Activated CD4-positive, alpha-beta T cell treated with anti-CD3 and anti-CD28 coated beads for 36 hours (primary cell): ENCODE measurements around the gene ARHGAP15. TPM values are rescaled to one million over a fixed set of nuclear protein-coding genes. Genes with fewer than 3 reads are reported as not detected.

ENCODE experiments used
- ATAC-seq: fragments of 200-7000 bp; cut with Tn5 transposase; one replicate; pipeline ENCODE4 v1.10.0; 2021; ENCODE audit warnings: mild to moderate bottlenecking, moderate library complexity
- CTCF ChIA-PET: fragments of 350-600 bp; sonication (Branson Sonifier 250); formaldehyde crosslinking; loops from one replicate; lab custom pipeline; 2021; ENCODE audit warnings: antibody characterized with exemption; lab: Charles Lee
- POLR2A ChIA-PET: fragments of 350-600 bp; sonication (Branson Sonifier 250); formaldehyde crosslinking; loops from one replicate; lab custom pipeline; 2021; ENCODE audit warnings: antibody characterized with exemption, inconsistent platforms; lab: Charles Lee
- DNase-seq: peaks from one replicate; pipeline ENCODE4 v3.0.0-alpha.2; 2020
- H3K27ac Mint-ChIP-seq: one replicate; pipeline ENCODE4 v1.8.0; 2021; ENCODE audit warnings: mixed read lengths
- H3K27me3 Mint-ChIP-seq: one replicate; pipeline ENCODE4 v1.8.0; 2021; ENCODE audit warnings: mixed read lengths
- H3K36me3 Mint-ChIP-seq: one replicate; pipeline ENCODE4 v1.8.0; 2021; ENCODE audit warnings: low read depth, mixed read lengths
- H3K4me1 Mint-ChIP-seq: one replicate; pipeline ENCODE4 v1.8.0; 2021; ENCODE audit warnings: mixed read lengths
- H3K4me3 Mint-ChIP-seq: one replicate; pipeline ENCODE4 v1.8.0; 2021; ENCODE audit warnings: mild to moderate bottlenecking, moderate library complexity, mixed read lengths
- H3K9me3 Mint-ChIP-seq: one replicate; pipeline ENCODE4 v1.8.0; 2021; ENCODE audit warnings: low read depth, mixed read lengths
- intact Hi-C, 2 experiments: fragments of 100-400 bp; cut with DNase I in 1 of 2; cut with micrococcal nuclease in 1 of 2; formaldehyde crosslinking; loops; one replicate each; pipeline versions ENCODE4 v1.14.2 to v1.15.1; 2022 to 2024; cut with DNase I, micrococcal nuclease
- total RNA-seq, 2 experiments: library from RNA; stranded (reverse); gene quantifications; one replicate each; pipeline ENCODE4 v1.2.3, GENCODE V29; 2021

The ARHGAP15 gene
- total RNA-seq, 2 experiments from 2014 or later = 62.6 to 64.3 TPM

DNA sequence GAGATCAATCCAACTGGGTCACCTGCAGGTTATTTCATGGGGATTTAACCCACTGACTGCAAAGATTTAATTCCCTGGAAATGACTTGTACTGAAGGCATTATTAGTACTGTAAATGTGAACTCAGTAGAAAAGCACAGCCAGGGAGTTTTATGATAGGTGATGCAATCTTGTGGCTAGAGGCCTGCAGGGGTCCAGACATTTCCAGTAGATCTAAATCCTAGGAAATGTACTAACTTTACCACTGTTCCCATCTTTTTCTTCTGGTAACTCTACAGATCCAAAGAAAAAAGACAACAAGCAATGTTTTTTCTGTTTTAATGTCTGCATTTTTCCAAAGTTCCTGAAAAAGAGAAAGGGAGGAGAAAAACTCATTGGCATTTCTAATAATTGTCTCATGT is 500.1 kb downstream of the ARHGAP15 start:
- no peaks in the 10 kb centered on the region for H3K27me3 Mint-ChIP-seq
- peaks cover 18% of the 10 kb centered on the region for H3K9me3 Mint-ChIP-seq
- intact Hi-C loops = no loop called here
- H3K36me3 Mint-ChIP-seq = peaks cover 67% of the 10 kb centered on the region
- ChIA-PET POLR2A (no interaction called here), CTCF (interaction anchor here (0.9 kb wide), 1 partner anchor 15 kb away, joined by 5 read pairs; no protein-coding TSS in a partner anchor)
- H3K27ac Mint-ChIP-seq = no peak overlapping the region
- ATAC-seq = no peak
- H3K4me3 Mint-ChIP-seq = no peak overlapping the region
- DNase-seq = no peak
- H3K4me1 Mint-ChIP-seq = peaks cover 10% of the 10 kb centered on the region

DNA sequence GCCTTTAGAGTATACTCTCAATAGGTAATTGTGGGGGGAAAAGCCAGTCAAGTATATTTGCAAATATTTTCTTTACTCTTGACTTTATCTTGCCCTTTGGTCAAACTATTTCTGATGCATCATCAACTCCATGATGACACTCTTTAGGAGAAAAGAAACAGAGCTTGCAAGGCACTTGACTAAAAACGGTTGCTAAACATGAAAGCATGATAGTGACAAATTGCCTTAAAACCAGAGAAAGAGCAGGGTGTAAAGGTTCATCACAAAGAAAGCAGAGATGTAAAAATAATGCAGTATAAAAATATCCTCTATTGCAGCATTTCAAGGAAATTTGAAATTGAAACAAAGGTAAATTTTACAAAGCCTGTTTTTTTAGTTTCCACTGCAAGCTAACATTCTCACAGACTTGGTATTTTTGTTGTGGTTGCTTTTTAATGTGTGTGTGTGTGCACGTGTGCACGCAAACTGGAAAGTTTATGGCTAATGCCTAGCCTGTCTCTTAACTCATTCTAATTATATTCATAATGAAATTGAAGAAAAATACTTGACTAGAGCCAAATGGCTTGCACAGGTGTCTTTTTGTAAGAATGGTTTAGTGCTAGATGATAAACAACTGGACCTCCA is 503.6 kb downstream of the ARHGAP15 start:
- POLR2A ChIA-PET = no interaction called here
- CTCF ChIA-PET = no interaction called here
- Mint-ChIP-seq H3K9me3 (peaks cover 20% of the 10 kb centered on the region), H3K27me3 (no peaks in the 10 kb centered on the region), H3K36me3 (peaks cover 63% of the 10 kb centered on the region), H3K4me3 (no peak overlapping the region), H3K27ac (peak overlapping the region; percentile 58), H3K4me1 (peaks cover 10% of the 10 kb centered on the region)
- intact Hi-C loops = no loop called here
- DNase-seq (no peak), ATAC-seq (peak; percentile 58)

DNA sequence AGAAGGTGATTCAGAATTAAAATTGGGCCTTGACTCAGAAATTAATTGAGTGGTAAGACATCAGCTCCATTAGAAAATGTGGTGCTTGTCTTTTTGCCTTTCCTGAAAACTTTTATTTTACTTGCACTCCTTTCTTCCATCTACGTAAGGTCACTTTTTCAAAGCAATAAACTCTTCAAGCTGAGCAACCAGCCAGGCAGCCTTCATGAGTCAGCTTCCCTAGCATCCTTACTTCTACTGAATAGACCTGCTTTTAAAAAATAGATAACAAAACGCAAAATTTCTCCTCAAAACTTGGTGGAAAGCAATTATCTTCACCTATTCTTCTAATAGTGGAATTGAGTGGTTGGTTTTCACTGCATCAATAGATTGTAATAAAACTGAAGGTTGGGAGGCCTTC is 504.2 kb downstream of the ARHGAP15 start:
- Mint-ChIP-seq H3K27me3 (no peaks in the 10 kb centered on the region), H3K36me3 (peaks cover 59% of the 10 kb centered on the region), H3K27ac (peak overlapping the region; percentile 14), H3K4me3 (no peak overlapping the region), H3K4me1 (peaks cover 10% of the 10 kb centered on the region), H3K9me3 (peaks cover 18% of the 10 kb centered on the region)
- no peak for DNase-seq
- CTCF ChIA-PET = no interaction called here
- POLR2A ChIA-PET = no interaction called here
- intact Hi-C loops = no loop called here
- no peak for ATAC-seq

DNA sequence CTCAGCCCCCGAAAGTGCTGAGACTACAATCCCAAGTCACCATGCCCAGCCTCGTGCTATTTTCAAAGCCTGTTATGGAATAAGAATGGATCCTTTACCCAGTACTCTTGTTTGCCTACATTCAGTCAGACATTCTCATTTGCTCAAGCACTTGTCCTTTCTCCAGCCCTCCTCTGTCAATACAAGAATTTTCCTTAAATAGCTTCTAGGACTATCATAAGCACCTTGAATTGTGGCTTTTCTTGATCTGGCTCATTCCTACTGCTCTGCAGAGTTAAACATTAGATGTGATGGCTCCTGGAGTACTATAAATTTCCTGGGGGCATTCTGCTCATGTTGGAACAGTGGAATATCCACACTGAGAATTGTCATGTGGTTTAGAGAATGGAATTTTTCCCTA is 506.1 kb downstream of the ARHGAP15 start:
- Mint-ChIP-seq H3K27ac (no peak overlapping the region), H3K4me1 (peaks cover 10% of the 10 kb centered on the region), H3K4me3 (no peak overlapping the region), H3K9me3 (peaks cover 18% of the 10 kb centered on the region), H3K27me3 (no peaks in the 10 kb centered on the region), H3K36me3 (peaks cover 63% of the 10 kb centered on the region)
- CTCF ChIA-PET = no interaction called here
- POLR2A ChIA-PET = no interaction called here
- DNase-seq (no peak), ATAC-seq (no peak)
- intact Hi-C loops = no loop called here

DNA sequence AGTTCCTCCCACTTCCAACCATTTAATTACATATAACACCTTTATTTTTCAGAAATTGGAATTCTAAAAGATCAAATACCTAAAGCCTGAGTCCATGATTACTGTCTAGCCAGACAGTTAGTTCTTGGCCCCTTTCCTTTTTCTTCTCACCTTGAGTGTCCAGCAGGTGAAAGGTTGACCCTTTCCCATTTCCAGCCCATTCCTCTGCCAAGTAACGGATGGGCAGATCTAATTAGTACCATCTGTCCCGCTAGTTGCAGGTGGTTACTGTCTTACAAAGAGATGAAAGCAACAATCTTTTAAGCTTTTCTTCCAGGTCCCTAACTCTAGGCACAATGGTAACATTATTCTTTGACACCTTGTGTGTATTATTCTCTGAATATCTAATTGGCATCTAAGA is 506.7 kb downstream of the ARHGAP15 start:
- H3K27ac Mint-ChIP-seq = no peak overlapping the region
- H3K4me3 Mint-ChIP-seq = no peak overlapping the region
- ATAC-seq = no peak

DNA sequence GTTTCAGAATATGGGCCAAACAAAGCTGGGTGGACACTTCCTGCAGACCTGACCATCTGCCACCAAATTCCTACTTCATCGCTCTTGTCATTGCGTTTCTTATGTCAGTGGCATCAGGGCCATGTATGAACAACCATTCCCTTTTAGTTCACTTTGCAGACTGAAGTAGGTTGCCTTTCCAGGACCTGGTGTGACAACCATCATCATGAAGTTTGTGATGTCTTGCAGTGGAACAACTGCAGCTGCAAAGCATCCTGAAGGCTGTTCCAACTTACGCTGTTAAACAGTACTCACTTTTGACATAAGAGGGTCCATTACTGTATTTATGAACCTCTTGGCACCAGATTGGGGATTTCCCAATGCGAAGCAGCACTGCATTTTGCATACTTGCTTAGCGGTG is 511.6 kb downstream of the ARHGAP15 start:
- H3K9me3 Mint-ChIP-seq = peaks cover 12% of the 10 kb centered on the region
- DNase-seq (no peak), ATAC-seq (no peak)
- H3K27ac Mint-ChIP-seq = no peak overlapping the region
- intact Hi-C loops = no loop called here
- peaks cover 45% of the 10 kb centered on the region for H3K36me3 Mint-ChIP-seq
- H3K27me3 Mint-ChIP-seq = no peaks in the 10 kb centered on the region
- CTCF ChIA-PET = no interaction called here
- POLR2A ChIA-PET = no interaction called here
- H3K4me3 Mint-ChIP-seq = no peak overlapping the region
- peaks cover 4% of the 10 kb centered on the region for H3K4me1 Mint-ChIP-seq

More for the DNA sequence above, 506.7 kb downstream of the ARHGAP15 start:
- peaks cover 18% of the 10 kb centered on the region for H3K9me3 Mint-ChIP-seq
- ChIA-PET POLR2A (no interaction called here), CTCF (no interaction called here)
- H3K36me3 Mint-ChIP-seq = peaks cover 64% of the 10 kb centered on the region
- intact Hi-C loops = no loop called here
- no peaks in the 10 kb centered on the region for H3K27me3 Mint-ChIP-seq
- H3K4me1 Mint-ChIP-seq = peaks cover 10% of the 10 kb centered on the region
- DNase-seq = no peak

DNA sequence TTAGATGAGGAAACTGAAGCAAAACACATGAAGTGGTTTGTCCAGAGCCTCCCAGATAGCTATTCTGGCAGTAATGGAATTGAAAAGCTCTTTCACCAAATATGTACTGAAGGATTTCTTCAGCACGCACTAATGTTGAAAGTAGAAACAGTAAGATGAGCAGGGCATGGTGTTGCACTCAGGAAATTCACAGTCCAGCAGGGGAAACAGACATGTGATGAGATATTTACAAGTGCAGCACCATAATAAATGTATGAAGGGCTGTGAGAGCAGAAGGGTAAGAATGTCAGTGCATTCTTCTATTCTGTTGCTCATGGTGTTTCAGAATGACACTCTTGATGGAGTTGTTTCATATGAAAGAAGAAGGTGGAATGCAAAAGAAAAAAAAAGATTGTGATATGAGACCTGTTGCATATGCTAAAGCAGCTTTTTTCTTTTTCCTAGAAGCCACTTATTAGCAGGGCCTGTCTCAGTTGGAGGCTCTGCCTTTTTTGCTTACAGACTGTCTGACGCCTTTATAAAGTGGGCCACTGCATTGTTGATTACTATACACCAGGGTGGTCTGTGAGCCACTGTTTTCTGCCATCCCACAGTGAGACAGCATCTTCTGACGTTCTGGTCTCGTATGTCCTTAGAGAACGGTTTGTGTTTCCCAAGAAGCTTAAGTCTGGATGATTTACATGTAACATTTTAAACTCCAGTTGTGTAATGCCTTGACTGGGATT is 516.9 kb downstream of the ARHGAP15 start:
- Mint-ChIP-seq H3K27ac (no peak overlapping the region), H3K36me3 (peaks cover 58% of the 10 kb centered on the region), H3K4me3 (no peak overlapping the region), H3K4me1 (peaks cover 8% of the 10 kb centered on the region), H3K27me3 (no peaks in the 10 kb centered on the region), H3K9me3 (peaks cover 14% of the 10 kb centered on the region)
- ChIA-PET POLR2A (no interaction called here), CTCF (interaction anchor here (1.1 kb wide), 1 partner anchor 12 kb away, joined by 3 read pairs; no protein-coding TSS in a partner anchor)
- DNase-seq = no peak
- intact Hi-C loops = no loop called here
- ATAC-seq = peak; percentile 16

DNA sequence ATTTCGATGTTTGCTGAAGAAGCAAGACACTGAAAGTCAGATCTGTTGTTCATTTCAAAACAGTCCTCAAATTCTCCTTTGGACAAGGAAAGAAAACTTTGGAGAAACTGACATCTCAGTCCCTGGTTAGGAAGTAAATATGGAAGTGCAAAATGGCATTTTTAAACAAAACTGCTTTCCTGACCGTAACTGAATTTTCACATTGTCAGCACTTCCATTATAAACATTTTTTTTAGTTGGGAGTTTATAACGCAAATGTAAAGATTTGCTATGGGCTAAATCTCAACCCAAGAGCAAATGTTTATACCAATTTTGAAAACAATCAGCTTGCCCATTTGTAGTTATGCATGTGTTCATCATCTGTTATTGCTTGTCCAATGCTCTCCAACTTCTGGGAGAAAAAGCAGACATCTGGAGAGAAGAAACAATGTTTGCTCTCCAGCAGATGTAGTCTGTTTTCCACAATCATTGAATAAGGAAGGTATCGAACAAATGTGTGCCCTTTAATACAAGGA is 520.1 kb downstream of the ARHGAP15 start:
- Mint-ChIP-seq H3K4me3 (no peak overlapping the region), H3K9me3 (peaks cover 28% of the 10 kb centered on the region), H3K4me1 (peaks cover 8% of the 10 kb centered on the region), H3K36me3 (peaks cover 66% of the 10 kb centered on the region), H3K27me3 (no peaks in the 10 kb centered on the region), H3K27ac (no peak overlapping the region)
- ChIA-PET POLR2A (no interaction called here), CTCF (no interaction called here)
- no peak for ATAC-seq
- DNase-seq = no peak
- intact Hi-C loops = no loop called here

DNA sequence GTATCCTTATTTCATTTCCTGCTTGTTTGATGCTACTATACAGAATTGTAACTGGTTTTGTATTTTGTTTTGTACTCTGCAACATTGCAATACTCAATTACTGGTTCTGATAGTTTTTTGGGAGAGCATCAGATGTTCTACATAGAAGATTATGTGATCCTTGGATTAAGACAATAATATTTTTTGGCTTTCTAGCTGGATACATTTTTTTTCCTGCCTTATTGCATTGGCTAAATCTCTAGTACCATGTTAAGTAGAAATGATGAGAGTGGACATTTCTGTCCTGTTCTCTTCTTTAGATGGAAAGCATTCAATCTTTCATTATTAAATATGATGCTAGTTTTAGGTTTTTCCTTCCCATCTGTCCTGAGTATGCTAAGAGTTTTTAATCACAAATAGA is 523.5 kb downstream of the ARHGAP15 start:
- peaks cover 66% of the 10 kb centered on the region for H3K36me3 Mint-ChIP-seq
- intact Hi-C loops = no loop called here
- no peak overlapping the region for H3K27ac Mint-ChIP-seq
- ATAC-seq (no peak), DNase-seq (no peak)
- ChIA-PET CTCF (no interaction called here), POLR2A (no interaction called here)
- no peaks in the 10 kb centered on the region for H3K27me3 Mint-ChIP-seq
- H3K9me3 Mint-ChIP-seq = peaks cover 28% of the 10 kb centered on the region
- H3K4me1 Mint-ChIP-seq = peaks cover 21% of the 10 kb centered on the region
- no peak overlapping the region for H3K4me3 Mint-ChIP-seq

DNA sequence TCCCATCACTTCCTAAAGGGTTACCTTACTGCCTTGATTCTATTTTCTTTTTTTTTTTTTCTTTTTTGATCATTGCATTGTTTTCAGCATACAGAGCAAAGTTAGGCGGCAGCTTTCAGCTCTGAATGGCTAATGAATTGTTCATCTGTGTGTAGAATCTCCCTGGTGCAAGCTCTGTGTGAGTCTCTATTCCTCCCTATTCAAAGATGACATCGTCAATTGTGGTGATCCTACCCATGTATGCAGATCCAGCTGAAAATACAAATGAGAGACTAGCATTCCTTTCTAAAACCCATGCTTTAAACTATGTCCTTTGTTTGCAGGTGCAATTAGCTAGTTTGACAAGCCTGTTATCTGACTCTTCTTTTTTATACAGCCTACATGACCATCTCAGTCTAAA is 539.0 kb downstream of the ARHGAP15 start:
- H3K36me3 Mint-ChIP-seq = peaks cover 10% of the 10 kb centered on the region
- intact Hi-C loops = no loop called here
- POLR2A ChIA-PET = no interaction called here
- no peaks in the 10 kb centered on the region for H3K4me1 Mint-ChIP-seq
- H3K27ac Mint-ChIP-seq = no peak overlapping the region
- no peaks in the 10 kb centered on the region for H3K27me3 Mint-ChIP-seq
- H3K9me3 Mint-ChIP-seq = peaks cover 4% of the 10 kb centered on the region
- ATAC-seq = no peak
- H3K4me3 Mint-ChIP-seq = no peak overlapping the region
- DNase-seq = no peak
- CTCF ChIA-PET = interaction anchor here (1.0 kb wide), 1 partner anchor 19 kb away, joined by 3 read pairs; no protein-coding TSS in a partner anchor

DNA sequence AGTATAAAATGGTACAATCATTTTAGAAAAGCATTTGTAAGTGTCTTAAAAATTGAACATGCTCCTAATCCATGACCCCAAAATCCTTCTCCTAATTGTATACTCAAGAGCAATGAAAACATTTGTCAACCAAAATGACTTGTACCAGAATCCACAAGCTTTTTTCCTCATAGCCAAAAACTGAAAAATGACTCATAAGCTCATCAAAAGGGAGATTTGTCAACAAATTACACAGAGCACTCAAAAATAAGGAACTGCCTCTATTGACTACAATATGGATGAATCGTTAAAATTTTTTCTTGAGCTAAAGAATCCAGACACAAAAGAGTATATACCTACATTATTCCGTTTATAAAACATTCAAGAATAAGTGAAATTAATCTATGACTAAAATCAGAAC is 544.8 kb downstream of the ARHGAP15 start:
- CTCF ChIA-PET = no interaction called here
- ATAC-seq = no peak

DNA sequence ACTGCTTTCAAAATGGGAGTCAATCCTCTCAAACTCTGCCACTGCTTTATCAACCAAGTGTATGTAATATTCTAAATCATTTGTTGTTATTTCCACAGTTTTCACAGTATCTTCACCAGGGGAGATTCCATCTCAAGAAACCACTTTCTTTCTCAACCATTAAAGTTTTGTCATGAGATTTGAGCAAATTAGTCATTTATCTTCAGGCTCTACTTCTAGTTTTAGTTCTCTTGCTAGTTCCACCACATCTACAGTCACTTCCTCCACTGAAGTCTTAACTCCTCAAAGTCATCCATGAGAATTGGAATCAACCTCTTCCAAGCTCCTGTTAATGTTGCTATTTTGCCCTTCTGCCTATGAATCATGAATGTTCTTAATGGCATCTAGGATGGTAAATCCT is 545.8 kb downstream of the ARHGAP15 start:
- POLR2A ChIA-PET = no interaction called here
- Mint-ChIP-seq H3K9me3 (no peaks in the 10 kb centered on the region), H3K4me3 (no peak overlapping the region), H3K36me3 (peaks cover 19% of the 10 kb centered on the region), H3K27me3 (no peaks in the 10 kb centered on the region), H3K27ac (no peak overlapping the region), H3K4me1 (peaks cover 21% of the 10 kb centered on the region)
- intact Hi-C loops = loop anchor here in 1 of 2 experiments (1.0 kb wide), 1 partner anchor 23 kb away; no protein-coding TSS in a partner anchor
- CTCF ChIA-PET = interaction anchor here (1.8 kb wide), 1 partner anchor 12 kb away, joined by 5 read pairs; no protein-coding TSS in a partner anchor
- peak; percentile 53 for ATAC-seq
- no peak for DNase-seq

More for the DNA sequence above, 544.8 kb downstream of the ARHGAP15 start:
- H3K9me3 Mint-ChIP-seq = no peaks in the 10 kb centered on the region
- POLR2A ChIA-PET = no interaction called here
- H3K27me3 Mint-ChIP-seq = no peaks in the 10 kb centered on the region
- no peak overlapping the region for H3K4me3 Mint-ChIP-seq
- DNase-seq = no peak
- intact Hi-C loops = no loop called here
- peaks cover 21% of the 10 kb centered on the region for H3K4me1 Mint-ChIP-seq
- peaks cover 20% of the 10 kb centered on the region for H3K36me3 Mint-ChIP-seq
- no peak overlapping the region for H3K27ac Mint-ChIP-seq
